ENCODE measurements around the gene ABO. TPM values are rescaled to one million over a fixed set of nuclear protein-coding genes. Genes with fewer than 3 reads are reported as not detected.
"Not testable (repeated sequence)": the region's sequence is repeated elsewhere in the genome, so short reads cannot be mapped to it uniquely, and the experiment has no call there.

Gene ABO
- total RNA-seq, 1 donor from 2014 or later = not detected

DNA sequence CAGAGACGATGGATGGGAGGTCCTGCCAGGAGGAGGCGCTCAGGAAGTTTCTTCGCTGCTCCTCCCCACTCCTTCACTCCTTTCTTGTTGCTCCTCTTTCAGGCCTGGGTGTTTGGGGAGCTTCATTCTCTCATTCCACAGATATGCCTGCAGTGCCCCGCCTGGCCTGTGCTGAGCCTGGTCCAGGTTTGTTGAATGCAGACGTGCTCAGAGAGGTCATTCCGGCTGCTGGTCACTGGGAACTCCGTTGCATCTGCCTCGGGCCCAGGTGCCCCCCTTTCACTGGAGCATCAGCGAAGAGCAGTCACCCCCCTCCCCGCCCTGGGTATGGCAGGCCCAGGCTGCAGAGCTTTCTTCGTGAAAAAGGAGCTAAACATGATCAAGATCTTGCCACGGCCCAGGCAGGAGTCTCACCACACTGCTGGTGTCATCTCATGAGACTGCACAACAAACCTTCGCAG is 45.5 kb upstream of the ABO start:
- no peaks in the 10 kb centered on the region for H3K36me3 Mint-ChIP-seq (ENCODE audit: low read depth)
- H3K4me1 Mint-ChIP-seq = no peaks in the 10 kb centered on the region
- ATAC-seq (ENCODE audit: low read depth) (no peak), DNase-seq (no peak)
- intact Hi-C loops (cut with micrococcal nuclease) = no loop called here
- H3K27me3 Mint-ChIP-seq = peaks cover 2% of the 10 kb centered on the region
- TF ChIP-seq, protein P1, sequence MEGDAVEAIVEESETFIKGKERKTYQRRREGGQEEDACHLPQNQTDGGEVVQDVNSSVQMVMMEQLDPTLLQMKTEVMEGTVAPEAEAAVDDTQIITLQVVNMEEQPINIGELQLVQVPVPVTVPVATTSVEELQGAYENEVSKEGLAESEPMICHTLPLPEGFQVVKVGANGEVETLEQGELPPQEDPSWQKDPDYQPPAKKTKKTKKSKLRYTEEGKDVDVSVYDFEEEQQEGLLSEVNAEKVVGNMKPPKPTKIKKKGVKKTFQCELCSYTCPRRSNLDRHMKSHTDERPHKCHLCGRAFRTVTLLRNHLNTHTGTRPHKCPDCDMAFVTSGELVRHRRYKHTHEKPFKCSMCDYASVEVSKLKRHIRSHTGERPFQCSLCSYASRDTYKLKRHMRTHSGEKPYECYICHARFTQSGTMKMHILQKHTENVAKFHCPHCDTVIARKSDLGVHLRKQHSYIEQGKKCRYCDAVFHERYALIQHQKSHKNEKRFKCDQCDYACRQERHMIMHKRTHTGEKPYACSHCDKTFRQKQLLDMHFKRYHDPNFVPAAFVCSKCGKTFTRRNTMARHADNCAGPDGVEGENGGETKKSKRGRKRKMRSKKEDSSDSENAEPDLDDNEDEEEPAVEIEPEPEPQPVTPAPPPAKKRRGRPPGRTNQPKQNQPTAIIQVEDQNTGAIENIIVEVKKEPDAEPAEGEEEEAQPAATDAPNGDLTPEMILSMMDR (IDR thresholded peaks at IDR 0.05) = no peak
- POLR2A ChIA-PET = no interaction called here
- no peak overlapping the region for H3K27ac Mint-ChIP-seq
- no peak overlapping the region for H3K4me3 Mint-ChIP-seq
- no peaks in the 10 kb centered on the region for H3K9me3 Mint-ChIP-seq
- CTCF ChIA-PET = no interaction called here

DNA sequence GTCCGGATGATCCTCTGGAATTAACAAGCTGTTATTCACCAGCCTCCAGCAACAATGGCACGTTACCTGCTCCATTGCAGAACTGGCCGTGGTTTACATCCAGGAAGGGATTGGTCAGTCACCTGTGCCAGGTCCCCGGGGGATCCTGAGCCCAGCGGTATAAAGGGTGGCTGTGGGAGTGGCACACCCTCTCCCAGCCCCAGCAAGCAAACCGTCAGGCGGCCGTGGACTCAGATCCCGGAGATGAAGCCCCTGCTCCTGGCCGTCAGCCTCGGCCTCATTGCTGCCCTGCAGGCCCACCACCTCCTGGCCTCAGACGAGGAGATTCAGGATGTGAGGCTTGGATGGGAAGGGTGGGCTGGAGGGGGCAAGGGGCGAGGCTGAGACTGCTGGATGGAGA is 42.5 kb upstream of the ABO start:
- H3K27me3 Mint-ChIP-seq; POLR2A ChIA-PET; intact Hi-C loops (cut with micrococcal nuclease); H3K9me3 Mint-ChIP-seq; DNase-seq; H3K4me3 Mint-ChIP-seq; ATAC-seq (ENCODE audit: low read depth); CTCF ChIA-PET; H3K27ac Mint-ChIP-seq; H3K36me3 Mint-ChIP-seq (ENCODE audit: low read depth); H3K4me1 Mint-ChIP-seq: not testable (repeated sequence)

DNA sequence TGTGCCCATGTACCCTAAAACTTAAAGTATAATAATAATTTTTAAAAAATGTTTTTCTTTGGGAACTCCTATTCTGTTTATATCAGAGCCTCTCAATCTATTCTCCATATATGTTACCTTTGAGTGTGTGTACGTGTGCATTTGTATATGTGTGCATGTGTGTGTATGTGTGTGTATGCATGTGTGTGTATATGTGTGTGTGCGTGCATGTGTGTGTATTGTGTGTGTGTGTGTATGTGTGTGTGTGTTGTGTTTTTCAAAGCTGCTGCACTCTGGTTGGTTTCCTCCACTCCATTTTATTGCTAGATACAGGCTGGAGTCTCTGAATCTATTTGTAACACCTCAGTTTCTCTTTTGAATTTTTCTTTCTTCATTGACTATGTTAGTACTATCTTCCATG is 41.0 kb upstream of the ABO start:
- TF ChIP-seq, protein P1 (IDR thresholded peaks at IDR 0.05) = no peak
- ATAC-seq (ENCODE audit: low read depth) (no peak), DNase-seq (no peak)
- Mint-ChIP-seq H3K27me3 (peaks cover 4% of the 10 kb centered on the region), H3K9me3 (no peaks in the 10 kb centered on the region), H3K36me3 (ENCODE audit: low read depth) (no peaks in the 10 kb centered on the region), H3K4me1 (no peaks in the 10 kb centered on the region), H3K4me3 (no peak overlapping the region), H3K27ac (no peak overlapping the region)
- CTCF ChIA-PET = no interaction called here
- POLR2A ChIA-PET = no interaction called here
- intact Hi-C loops (cut with micrococcal nuclease) = no loop called here

DNA sequence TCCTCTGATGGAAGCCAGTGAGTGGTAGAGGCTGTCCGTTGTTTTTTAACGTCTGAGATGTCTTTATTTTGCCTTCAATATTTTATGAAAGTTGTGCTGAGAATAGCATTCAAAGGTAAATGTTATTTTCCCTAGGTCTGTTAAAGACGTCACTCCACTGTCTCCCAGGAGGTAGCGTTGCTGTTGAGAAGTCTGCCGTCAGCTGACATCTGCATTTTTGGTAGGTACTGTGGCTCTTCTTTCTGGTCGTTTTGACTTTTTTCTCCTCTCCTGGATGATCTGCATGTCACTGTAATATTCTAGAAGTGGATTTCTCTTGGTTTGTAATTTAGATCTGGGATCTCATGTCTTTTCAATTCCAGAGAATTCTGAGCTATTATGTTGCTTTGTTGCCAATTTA is 34.6 kb upstream of the ABO start:
- H3K4me3 Mint-ChIP-seq = no peak overlapping the region
- no peak overlapping the region for H3K27ac Mint-ChIP-seq
- TF ChIP-seq, protein P1 (IDR thresholded peaks at IDR 0.05) = no peak
- ChIA-PET CTCF (no interaction called here), POLR2A (no interaction called here)
- no peaks in the 10 kb centered on the region for H3K9me3 Mint-ChIP-seq
- intact Hi-C loops (cut with micrococcal nuclease) = no loop called here
- no peak for DNase-seq
- H3K4me1 Mint-ChIP-seq = no peaks in the 10 kb centered on the region
- H3K36me3 Mint-ChIP-seq (ENCODE audit: low read depth) = no peaks in the 10 kb centered on the region
- H3K27me3 Mint-ChIP-seq = peaks cover 16% of the 10 kb centered on the region
- ATAC-seq (ENCODE audit: low read depth) = no peak

DNA sequence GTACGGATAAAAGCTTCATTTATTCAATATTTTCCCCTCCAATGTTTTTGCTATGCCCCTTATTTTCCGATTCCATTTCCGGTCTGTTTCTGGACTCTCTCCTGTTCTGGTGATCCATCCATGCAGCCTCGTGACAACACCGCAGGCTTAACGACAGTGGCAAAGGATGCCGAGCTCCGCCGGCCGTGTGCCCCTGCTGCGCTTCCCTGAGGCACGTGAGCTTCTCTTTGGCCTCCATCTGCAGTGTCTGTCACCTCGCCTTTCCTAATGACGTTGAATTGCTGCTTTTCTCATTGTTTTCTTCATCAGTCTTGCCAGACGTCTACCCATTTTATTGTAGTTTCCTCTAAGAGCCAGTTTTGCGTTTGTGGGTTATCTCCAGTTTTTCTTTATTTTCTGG is 32.3 kb upstream of the ABO start:
- ChIA-PET CTCF (no interaction called here), POLR2A (no interaction called here)
- DNase-seq (no peak), ATAC-seq (ENCODE audit: low read depth) (no peak)
- no peaks in the 10 kb centered on the region for H3K9me3 Mint-ChIP-seq
- H3K4me1 Mint-ChIP-seq = no peaks in the 10 kb centered on the region
- H3K27ac Mint-ChIP-seq = no peak overlapping the region
- H3K36me3 Mint-ChIP-seq (ENCODE audit: low read depth) = no peaks in the 10 kb centered on the region
- intact Hi-C loops (cut with micrococcal nuclease) = no loop called here
- TF ChIP-seq, protein P1 (IDR thresholded peaks at IDR 0.05) = no peak
- H3K27me3 Mint-ChIP-seq = peaks cover 16% of the 10 kb centered on the region
- no peak overlapping the region for H3K4me3 Mint-ChIP-seq

All from activated B cell treated with CpG ODN at 0.5 μM for 24 hours (primary cell).